Measurements from ENCODE around the gene OFD1.

The OFD1 gene

GRCh38 chrX:13756381-13756780 is 21.8 kb downstream of the OFD1 start:
- DNase-seq, result no peak

GRCh38 chrX:13759152-13759718 is 24.7 kb downstream of the OFD1 start:
- DNase-seq, result no peak

- DNase-seq, result no peak
Observed at GRCh38 chrX:13760426-13760825, 25.9 kb downstream of the OFD1 start.

GRCh38 chrX:13761606-13762414 is 27.3 kb downstream of the OFD1 start:
- DNase-seq, result no peak

- no peak for DNase-seq
Observed at GRCh38 chrX:13763489-13763888, 28.9 kb downstream of the OFD1 start.

- no peak for DNase-seq
Observed at GRCh38 chrX:13764281-13764680, 29.7 kb downstream of the OFD1 start.

GRCh38 chrX:13764765-13765164 is 30.2 kb downstream of the OFD1 start:
- DNase-seq, result no peak

- no peak for DNase-seq
Observed at GRCh38 chrX:13768939-13769338, 34.4 kb downstream of the OFD1 start.

- DNase-seq, result no peak
Observed at GRCh38 chrX:13770013-13770535, 35.5 kb downstream of the OFD1 start.

- DNase-seq, result no peak
Observed at GRCh38 chrX:13774696-13775095, 40.1 kb downstream of the OFD1 start.

GRCh38 chrX:13775837-13776236 is 41.3 kb downstream of the OFD1 start:
- no peak for DNase-seq

- DNase-seq, result no peak
Observed at GRCh38 chrX:13776387-13776786, 41.8 kb downstream of the OFD1 start.

- no peak for DNase-seq
Observed at GRCh38 chrX:13778916-13779315, 44.4 kb downstream of the OFD1 start.

GRCh38 chrX:13780868-13781427 is 46.4 kb downstream of the OFD1 start:
- no peak for DNase-seq

- no peak for DNase-seq
Observed at GRCh38 chrX:13786048-13786447, 51.5 kb downstream of the OFD1 start.

- no peak for DNase-seq
Observed at GRCh38 chrX:13790206-13791131, 55.9 kb downstream of the OFD1 start.

- no peak for DNase-seq
Observed at GRCh38 chrX:13791145-13791544, 56.6 kb downstream of the OFD1 start.

- no peak for DNase-seq
Observed at GRCh38 chrX:13791559-13791958, 57.0 kb downstream of the OFD1 start.

- DNase-seq, result no peak
Observed at GRCh38 chrX:13793897-13794296, 59.3 kb downstream of the OFD1 start.

- DNase-seq, result no peak
Observed at GRCh38 chrX:13794417-13794816, 59.9 kb downstream of the OFD1 start.

- no peak for DNase-seq
Observed at GRCh38 chrX:13797512-13797911, 63.0 kb downstream of the OFD1 start.

- DNase-seq, result no peak
Observed at GRCh38 chrX:13798184-13798583, 63.6 kb downstream of the OFD1 start.

GRCh38 chrX:13803116-13803515 is 68.6 kb downstream of the OFD1 start:
- no peak for DNase-seq
